NB4 (cell line): Measurements from ENCODE around the gene ZNF892.
"Not testable (repeated sequence)": the region's sequence is repeated elsewhere in the genome, so short reads cannot be mapped to it uniquely, and the experiment has no call there.

Source experiments
- DNase-seq: peaks from one replicate; pipeline ENCODE4 v3.0.0; 2010; ENCODE audit warnings: low read depth
- H3K4me3 ChIP-seq: one replicate; pipeline ENCODE4 v1.5.1; 2011; ENCODE audit warnings: mild to moderate bottlenecking, low read depth, low read length, moderate library complexity
- CTCF ChIP-seq: IDR thresholded peaks from one replicate; pipeline ENCODE4 v1.5.1; 2012; ENCODE audit warnings: low read depth, low read length
- MAX ChIP-seq: IDR thresholded peaks from 2 replicates; pipeline ENCODE4 v1.6.1; 2011; ENCODE audit warnings: low read depth, low read length
- MYC ChIP-seq: IDR thresholded peaks from 2 replicates; pipeline ENCODE4 v1.6.1; 2011; ENCODE audit warnings: low read depth, low read length
- POLR2A ChIP-seq: IDR thresholded peaks from 2 replicates; pipeline ENCODE4 v1.6.1; 2011; ENCODE audit warnings: mild to moderate bottlenecking; ENCODE audit not compliant: insufficient read length; ENCODE audit errors: extremely low read depth

ZNF892 gene

GRCh38 chr2:95232232-95232631 is 24.9 kb downstream of the ZNF892 start:
- DNase-seq: no peak
- TF ChIP-seq MAX (no peak), MYC (no peak), POLR2A (no peak), CTCF (no peak)
- H3K4me3 ChIP-seq: no peak overlapping the region

- no peak for DNase-seq
- TF ChIP-seq POLR2A (no peak), CTCF (no peak), MYC (no peak), MAX (no peak)
- no peak overlapping the region for H3K4me3 ChIP-seq
Observed at GRCh38 chr2:95234286-95234785, 27.0 kb downstream of the ZNF892 start.

- TF ChIP-seq CTCF (no peak), MAX (no peak), POLR2A (no peak), MYC (no peak)
- no peak overlapping the region for H3K4me3 ChIP-seq
- no peak for DNase-seq
Observed at GRCh38 chr2:95234816-95235215, 27.5 kb downstream of the ZNF892 start.

- H3K4me3 ChIP-seq: no peak overlapping the region
- no peak for TF ChIP-seq POLR2A
- no peak for TF ChIP-seq MYC
- no peak for TF ChIP-seq MAX
- no peak for TF ChIP-seq CTCF
- DNase-seq: no peak
Observed at GRCh38 chr2:95238131-95238530, 30.8 kb downstream of the ZNF892 start.

- TF ChIP-seq CTCF: no peak
- no peak for TF ChIP-seq MAX
- no peak for TF ChIP-seq MYC
- no peak for TF ChIP-seq POLR2A
- no peak for DNase-seq
- H3K4me3 ChIP-seq: no peak overlapping the region
Observed at GRCh38 chr2:95240091-95240490, 32.8 kb downstream of the ZNF892 start.

- TF ChIP-seq CTCF (no peak), MYC (no peak), POLR2A (no peak), MAX (no peak)
- DNase-seq: no peak
- H3K4me3 ChIP-seq: no peak overlapping the region
Observed at GRCh38 chr2:95240556-95240955, 33.2 kb downstream of the ZNF892 start.

- not testable (repeated sequence) for H3K4me3 ChIP-seq, DNase-seq
Observed at GRCh38 chr2:95242084-95242483, 34.8 kb downstream of the ZNF892 start.
